GM12878 (cell line): ENCODE measurements around the gene FXYD7. TPM values are rescaled to one million over a fixed set of nuclear protein-coding genes. Genes with fewer than 3 reads are reported as not detected.

ENCODE experiments used
- ATAC-seq: fragments of 200-7000 bp; cut with Tn5 transposase; 3 replicates; pipeline ENCODE4 v1.9.1; 2020; ENCODE audit warnings: mild to moderate bottlenecking, moderate library complexity
- BruUV-seq: library from RNA; stranded (reverse); fragments of 400-500 nt; replicated peaks from 2 replicates; lab custom pipeline; 2021; lab: Mats Ljungman, UMichigan
- CTCF ChIA-PET: fragments of 300-600 bp; sonication (Branson Sonifier 250); formaldehyde crosslinking; extraction: SDS; loops from one replicate; lab custom pipeline; 2021; ENCODE audit warnings: inconsistent platforms; lab: Yijun Ruan, JAX
- POLR2A ChIA-PET: fragments of 350-600 bp; formaldehyde crosslinking; extraction: SDS; loops from one replicate; lab custom pipeline; 2021; ENCODE audit warnings: inconsistent platforms; lab: Charles Lee
- RAD21 ChIA-PET: fragments of 300-600 bp; sonication (Branson Sonifier 250); formaldehyde crosslinking; loops from one replicate; lab custom pipeline; 2023; ENCODE audit warnings: antibody characterized with exemption; ENCODE audit not compliant: unreplicated experiment; lab: Charles Lee
- SMC1A ChIA-PET: fragments of 300-600 bp; sonication (Branson Sonifier 250); formaldehyde crosslinking; loops from one replicate; lab custom pipeline; 2023; ENCODE audit not compliant: unreplicated experiment, uncharacterized antibody; lab: Charles Lee
- DNase-seq: peaks from one replicate; pipeline ENCODE4 v3.0.0-alpha.2; 2011; ENCODE audit warnings: low read depth, low spot score
- FAIRE-seq: peaks from 3 replicates; lab custom pipeline; 2011; peaks lifted over from hg19 to GRCh38; lab: Jason Lieb, UNC
- H2AFZ ChIP-seq: 2 replicates; pipeline ENCODE4 v1.6.0; 2011; ENCODE audit warnings: low read depth, low read length, control low read depth; ENCODE audit not compliant: control insufficient read depth
- H3K27ac ChIP-seq: 2 replicates; pipeline ENCODE4 v1.5.1; 2011; ENCODE audit warnings: control low read depth; ENCODE audit not compliant: control insufficient read depth, insufficient read depth
- H3K27me3 ChIP-seq, 2 experiments: replicated peaks in 1 of 2; 2 replicates each; pipeline versions ENCODE4 v1.6.0 to v1.6.1; 2011; ENCODE audit warnings: low read length in 1 of 2; ENCODE audit not compliant: control insufficient read depth in 2 of 2, insufficient read depth in 2 of 2
- H3K36me3 ChIP-seq, 2 experiments: 2 replicates each; pipeline ENCODE4 v1.5.1; 2011; ENCODE audit warnings: low read length in 1 of 2; ENCODE audit not compliant: control insufficient read depth in 2 of 2, insufficient read depth in 2 of 2
- H3K4me1 ChIP-seq: 2 replicates; pipeline ENCODE4 v1.6.1; 2011; ENCODE audit warnings: mild to moderate bottlenecking, low read length, moderate library complexity, mixed read lengths; ENCODE audit not compliant: control insufficient read depth, insufficient read depth
- H3K4me2 ChIP-seq: 2 replicates; pipeline ENCODE4 v1.6.0; 2011; ENCODE audit warnings: control low read depth; ENCODE audit not compliant: control insufficient read depth, insufficient read depth
- H3K4me3 ChIP-seq: fragments of 200-600 bp; sonication (generic); 2 replicates; pipeline ENCODE4 v1.5.1; 2016
- H3K79me2 ChIP-seq: 2 replicates; pipeline ENCODE4 v1.6.0; 2011; ENCODE audit warnings: low read length; ENCODE audit not compliant: control insufficient read depth, insufficient read depth
- H3K9ac ChIP-seq: 2 replicates; pipeline ENCODE4 v1.8.0; 2011; ENCODE audit warnings: low read length, control low read depth, mixed read lengths; ENCODE audit not compliant: control insufficient read depth, insufficient read depth
- H3K9me3 ChIP-seq: replicated peaks from 3 replicates; pipeline ENCODE4 v1.5.1; 2011; ENCODE audit warnings: mild to moderate bottlenecking, low read length; ENCODE audit not compliant: control insufficient read depth, insufficient read depth
- H4K20me1 ChIP-seq: 2 replicates; pipeline ENCODE4 v1.6.0; 2011; ENCODE audit not compliant: control insufficient read depth, insufficient read depth
- ASH2L ChIP-seq: fragments of 300-600, 200-600 bp; sonication (generic); IDR thresholded peaks from 2 replicates; pipeline ENCODE4 v1.6.1; 2017; ENCODE audit warnings: low read depth, mild to moderate bottlenecking, borderline replicate concordance
- E2F4 ChIP-seq: IDR thresholded peaks from 2 replicates; pipeline ENCODE4 v1.6.1; 2012; ENCODE audit warnings: low read depth, low read length, improper control_type of control experiment
- EED ChIP-seq: sonication (generic); IDR thresholded peaks from 2 replicates; pipeline ENCODE4 v1.6.1; 2016; ENCODE audit warnings: antibody characterized with exemption, low read depth
- GABPA ChIP-seq: IDR thresholded peaks from 2 replicates; pipeline ENCODE4 v1.6.1; 2014; ENCODE audit warnings: antibody characterized with exemption, low read depth, mild to moderate bottlenecking, inconsistent platforms
- IRF4 ChIP-seq: IDR thresholded peaks from 2 replicates; pipeline ENCODE4 v1.6.1; 2011; ENCODE audit warnings: low read depth, low read length
- NFXL1 ChIP-seq: fragments of 450-650 bp; IDR thresholded peaks from 2 replicates; pipeline ENCODE4 v1.6.1; 2017; ENCODE audit warnings: antibody characterized with exemption, mild to moderate bottlenecking, borderline replicate concordance
- NR2F1 ChIP-seq: fragments of 450-650 bp; conservative IDR thresholded peaks from 2 replicates; pipeline ENCODE4 v1.6.1; 2017; ENCODE audit warnings: mild to moderate bottlenecking
- SIN3A ChIP-seq: IDR thresholded peaks from 2 replicates; pipeline ENCODE4 v1.6.1; 2012; ENCODE audit warnings: low read depth, low read length, improper control_type of control experiment
- SMC3 ChIP-seq: IDR thresholded peaks from 2 replicates; pipeline ENCODE4 v1.6.1; 2011; ENCODE audit warnings: low read length, improper control_type of control experiment, borderline replicate concordance
- TCF12 ChIP-seq: IDR thresholded peaks from 2 replicates; pipeline ENCODE4 v1.6.1; 2011; ENCODE audit warnings: low read depth, mild to moderate bottlenecking, low read length
- WGBS: methylation state at CpG from one replicate; pipeline ENCODE4 v1.1.6; 2016; ENCODE audit warnings: low lambda C conversion rate; ENCODE audit not compliant: insufficient replicate concordance, insufficient coverage; ENCODE audit errors: missing lambda C conversion rate; 5-methylcytosine and 5-hydroxymethylcytosine counted together
- in situ Hi-C: fragments of 300-500 bp; cut with MboI; formaldehyde crosslinking; loops from 9 replicates; pipeline ENCODE4 v1.14.3; 2018; ENCODE audit warnings: mixed read lengths
- intact Hi-C: fragments of 100-400 bp; cut with micrococcal nuclease; formaldehyde crosslinking; loops from one replicate; pipeline ENCODE4 v1.14.2; 2022; ENCODE audit not compliant: unreplicated experiment
- polyA plus RNA-seq, 11 experiments: library from polyadenylated mRNA; depleted of rRNA in 4 of 11; unstranded in 6 of 11; stranded (reverse) in 5 of 11; fragments of >200 nt; fragmentation: Nextera tagmentation in 4 of 11; fragmentation: Illumina TruSeq in 1 of 11; extraction: Ambion mirVana in 4 of 11; extraction: Trizol in 1 of 11; gene quantifications; 1 replicate in 1 of 11; 2 replicates in 10 of 11; pipeline versions ENCODE4 v1.2.1 to v1.2.3, GENCODE V29; 2011 to 2016; ENCODE audit warnings: inconsistent platforms in 2 of 11, missing spikeins in 2 of 11, low read depth in 1 of 11
- total RNA-seq, 4 experiments: library from RNA; depleted of rRNA in 3 of 4; stranded (reverse); fragments of >200 nt in 3 of 4; fragmentation: Illumina TruSeq in 1 of 4; extraction: Trizol in 1 of 4; gene quantifications; 2 replicates each; pipeline versions ENCODE4 v1.2.1 to v1.2.3, GENCODE V29; 2013 to 2021
- TF ChIP-seq, protein P1 (sequence below): fragments of 450-650 bp; IDR thresholded peaks from 2 replicates; pipeline ENCODE4 v1.6.1; 2017; ENCODE audit warnings: mild to moderate bottlenecking, moderate library complexity
- TF ChIP-seq, protein P2 (sequence below): fragments of 450-650 bp; formaldehyde crosslinking; IDR thresholded peaks from 2 replicates; pipeline ENCODE4 v1.5.0; 2022; ENCODE audit warnings: mild to moderate bottlenecking, missing genetic modification characterization

FXYD7 gene
- total and polyA plus RNA-seq, 10 of the 15 experiments (the other 5 are each of a cell fraction or from before 2014, with no cell fraction given) = 0.07 to 0.28 (median 0.12) TPM; not detected in 7

- POLR2A ChIA-PET = interaction anchor here (0.6 to 1.2 kb wide), 6 partner anchors 12 to 330 kb away, joined by 3 to 6 read pairs (median 4); no protein-coding TSS in a partner anchor
- Histone ChIP-seq H3K79me2 (no peaks in the 10 kb centered on the region), H3K27me3 (no peaks in the 10 kb centered on the region), H3K36me3 (no peaks in the 10 kb centered on the region), H3K9me3 (no peaks in the 10 kb centered on the region), H4K20me1 (no peaks in the 10 kb centered on the region), H2AFZ (peak overlapping the region; percentile 83), H3K4me3 (peak overlapping the region; percentile 71), H3K4me2 (peak overlapping the region; percentile 72), H3K4me1 (peaks cover 18% of the 10 kb centered on the region), H3K9ac (peak overlapping the region; percentile 62), H3K27ac (peak overlapping the region; percentile 62)
- DNase-seq (peak; percentile 76), ATAC-seq (peak; percentile 99), FAIRE-seq (peak; percentile 93)
- CTCF ChIA-PET = interaction anchor here (0.7 to 2.4 kb wide), 7 partner anchors 8 to 57 kb away, joined by 3 to 25 read pairs (median 6); partner anchors contain the start of genes FXYD3 and LGI4
- SMC1A ChIA-PET = interaction anchor here (1.3 to 2.9 kb wide), 3 partner anchors 12 to 209 kb away, joined by 4 to 16 read pairs (median 7); no protein-coding TSS in a partner anchor
- 15% methylated on average over 42 of the region's 42 CpGs for WGBS
- RAD21 ChIA-PET = interaction anchor here (0.5 to 1.8 kb wide), 6 partner anchors 11 to 711 kb away, joined by 3 to 11 read pairs (median 5); no protein-coding TSS in a partner anchor
- in situ Hi-C loops = no loop called here
- intact Hi-C loops = no loop called here
- TSS peak; percentile 77 for BruUV-seq
- TF ChIP-seq NFXL1 (no peak), ASH2L (no peak), E2F4 (no peak), IRF4 (no peak), TCF12 (peak; percentile 46; the same call in 1 of the 2 replicates), GABPA (no peak), EED (no peak), NR2F1 (no peak), SMC3 (no peak), SIN3A (no peak)
- TF ChIP-seq, protein P1, sequence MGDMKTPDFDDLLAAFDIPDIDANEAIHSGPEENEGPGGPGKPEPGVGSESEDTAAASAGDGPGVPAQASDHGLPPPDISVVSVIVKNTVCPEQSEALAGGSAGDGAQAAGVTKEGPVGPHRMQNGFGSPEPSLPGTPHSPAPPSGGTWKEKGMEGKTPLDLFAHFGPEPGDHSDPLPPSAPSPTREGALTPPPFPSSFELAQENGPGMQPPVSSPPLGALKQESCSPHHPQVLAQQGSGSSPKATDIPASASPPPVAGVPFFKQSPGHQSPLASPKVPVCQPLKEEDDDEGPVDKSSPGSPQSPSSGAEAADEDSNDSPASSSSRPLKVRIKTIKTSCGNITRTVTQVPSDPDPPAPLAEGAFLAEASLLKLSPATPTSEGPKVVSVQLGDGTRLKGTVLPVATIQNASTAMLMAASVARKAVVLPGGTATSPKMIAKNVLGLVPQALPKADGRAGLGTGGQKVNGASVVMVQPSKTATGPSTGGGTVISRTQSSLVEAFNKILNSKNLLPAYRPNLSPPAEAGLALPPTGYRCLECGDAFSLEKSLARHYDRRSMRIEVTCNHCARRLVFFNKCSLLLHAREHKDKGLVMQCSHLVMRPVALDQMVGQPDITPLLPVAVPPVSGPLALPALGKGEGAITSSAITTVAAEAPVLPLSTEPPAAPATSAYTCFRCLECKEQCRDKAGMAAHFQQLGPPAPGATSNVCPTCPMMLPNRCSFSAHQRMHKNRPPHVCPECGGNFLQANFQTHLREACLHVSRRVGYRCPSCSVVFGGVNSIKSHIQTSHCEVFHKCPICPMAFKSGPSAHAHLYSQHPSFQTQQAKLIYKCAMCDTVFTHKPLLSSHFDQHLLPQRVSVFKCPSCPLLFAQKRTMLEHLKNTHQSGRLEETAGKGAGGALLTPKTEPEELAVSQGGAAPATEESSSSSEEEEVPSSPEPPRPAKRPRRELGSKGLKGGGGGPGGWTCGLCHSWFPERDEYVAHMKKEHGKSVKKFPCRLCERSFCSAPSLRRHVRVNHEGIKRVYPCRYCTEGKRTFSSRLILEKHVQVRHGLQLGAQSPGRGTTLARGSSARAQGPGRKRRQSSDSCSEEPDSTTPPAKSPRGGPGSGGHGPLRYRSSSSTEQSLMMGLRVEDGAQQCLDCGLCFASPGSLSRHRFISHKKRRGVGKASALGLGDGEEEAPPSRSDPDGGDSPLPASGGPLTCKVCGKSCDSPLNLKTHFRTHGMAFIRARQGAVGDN = peak; percentile 94
- TF ChIP-seq, protein P2, sequence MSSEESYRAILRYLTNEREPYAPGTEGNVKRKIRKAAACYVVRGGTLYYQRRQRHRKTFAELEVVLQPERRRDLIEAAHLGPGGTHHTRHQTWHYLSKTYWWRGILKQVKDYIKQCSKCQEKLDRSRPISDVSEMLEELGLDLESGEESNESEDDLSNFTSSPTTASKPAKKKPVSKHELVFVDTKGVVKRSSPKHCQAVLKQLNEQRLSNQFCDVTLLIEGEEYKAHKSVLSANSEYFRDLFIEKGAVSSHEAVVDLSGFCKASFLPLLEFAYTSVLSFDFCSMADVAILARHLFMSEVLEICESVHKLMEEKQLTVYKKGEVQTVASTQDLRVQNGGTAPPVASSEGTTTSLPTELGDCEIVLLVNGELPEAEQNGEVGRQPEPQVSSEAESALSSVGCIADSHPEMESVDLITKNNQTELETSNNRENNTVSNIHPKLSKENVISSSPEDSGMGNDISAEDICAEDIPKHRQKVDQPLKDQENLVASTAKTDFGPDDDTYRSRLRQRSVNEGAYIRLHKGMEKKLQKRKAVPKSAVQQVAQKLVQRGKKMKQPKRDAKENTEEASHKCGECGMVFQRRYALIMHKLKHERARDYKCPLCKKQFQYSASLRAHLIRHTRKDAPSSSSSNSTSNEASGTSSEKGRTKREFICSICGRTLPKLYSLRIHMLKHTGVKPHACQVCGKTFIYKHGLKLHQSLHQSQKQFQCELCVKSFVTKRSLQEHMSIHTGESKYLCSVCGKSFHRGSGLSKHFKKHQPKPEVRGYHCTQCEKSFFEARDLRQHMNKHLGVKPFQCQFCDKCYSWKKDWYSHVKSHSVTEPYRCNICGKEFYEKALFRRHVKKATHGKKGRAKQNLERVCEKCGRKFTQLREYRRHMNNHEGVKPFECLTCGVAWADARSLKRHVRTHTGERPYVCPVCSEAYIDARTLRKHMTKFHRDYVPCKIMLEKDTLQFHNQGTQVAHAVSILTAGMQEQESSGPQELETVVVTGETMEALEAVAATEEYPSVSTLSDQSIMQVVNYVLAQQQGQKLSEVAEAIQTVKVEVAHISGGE (CRISPR knock-in tag) = no peak
Observed at GRCh38 chr19:35124098-35125060, 18.7 kb upstream of the FXYD7 start.
